Measurements from ENCODE around the gene BTBD10. TPM values are rescaled to one million over a fixed set of nuclear protein-coding genes. Genes with fewer than 3 reads are reported as not detected.

Gene BTBD10
- total RNA-seq (10 to 100 TPM; 16.6 to 39.8 (median 21.9) TPM), polyA plus RNA-seq (10 to 100 TPM in 2 of 3 donors, 1 to 10 TPM in 1; 9.3 to 27.6 (median 10.4) TPM)
- long read RNA-seq, donor 1, transcript BTBD10-201 (9 exons, 2,504 nt), result major isoform, 6 of 31 reads
- long read RNA-seq, donor 1, partial matches to known transcripts, result 24 of 31 reads
- long read RNA-seq, donor 1, other reads (novel, unspliced or antisense), result 0 of 31 reads
- long read RNA-seq, donor 2, partial matches to known transcripts, result 0 of 2 reads
- long read RNA-seq, donor 2, other reads (novel, unspliced or antisense), result 0 of 2 reads
- long read RNA-seq, donor 3, partial matches to known transcripts, result 0 of 4 reads
- long read RNA-seq, donor 3, other reads (novel, unspliced or antisense), result 0 of 4 reads
- long read RNA-seq, donor 4, partial matches to known transcripts, result 5 of 9 reads
- long read RNA-seq, donor 4, other reads (novel, unspliced or antisense), result 0 of 9 reads
- long read RNA-seq, donor 5, transcript BTBD10-201 (9 exons, 2,504 nt), result minor isoform, 14 of 39 reads
- long read RNA-seq, donor 5, transcript BTBD10-208 (8 exons, 1,662 nt), result major isoform, 18 of 39 reads
- long read RNA-seq, donor 5, partial matches to known transcripts, result 2 of 39 reads
- long read RNA-seq, donor 5, other reads (novel, unspliced or antisense), result 5 of 39 reads
- long read RNA-seq, donor 6, partial matches to known transcripts, result 2 of 7 reads
- long read RNA-seq, donor 6, other reads (novel, unspliced or antisense), result 2 of 7 reads
- long read RNA-seq, donor 7, partial matches to known transcripts, result 0 of 1 reads
- long read RNA-seq, donor 7, other reads (novel, unspliced or antisense), result 0 of 1 reads
- long read RNA-seq, donor 8, partial matches to known transcripts, result 0 of 4 reads
- long read RNA-seq, donor 8, other reads (novel, unspliced or antisense), result 0 of 4 reads
- long read RNA-seq, donor 9, partial matches to known transcripts, result 0 of 6 reads
- long read RNA-seq, donor 9, other reads (novel, unspliced or antisense), result 0 of 6 reads
- long read RNA-seq, donor 10, partial matches to known transcripts, result 0 of 1 reads
- long read RNA-seq, donor 10, other reads (novel, unspliced or antisense), result 0 of 1 reads

- Histone ChIP-seq H3K36me3 (replicated peaks in 1 of 2) (no peaks in the 10 kb centered on the region), H3K4me3 (peak within 1 kb of the TSS; percentile 2 to 86 (median 73)), H3K4me1 (replicated peaks in 1 of 2) (peaks cover 8 to 21% of the 10 kb centered on the region in 2 donors), H3K27me3 (no peaks in the 10 kb centered on the region), H3K9me3 (replicated peaks in 1 of 3) (no peaks in the 10 kb centered on the region), H3K27ac (peak within 1 kb of the TSS; percentile 68 to 95 (median 78))
- intact Hi-C loops (cut with DNase I), result loop anchor here in 1 of 2 donors (10.0 kb wide), 1 partner anchor 108 kb away; no protein-coding TSS in a partner anchor
- TF ChIP-seq CTCF (IDR thresholded peaks at IDR 0.05), result no peak
- TF ChIP-seq POLR2A (IDR thresholded peaks at IDR 0.05), result peak; percentile 74 to 83
- 0 to 1% (median 1%) methylated on average over 38 to 71 of the region's 71 CpGs for WGBS, 4 donors
- DNase-seq, result peak; percentile 92 to 96 (median 95)
These were observed at the start of gene BTBD10 for GRCh38 chr11:13462901-13463778. Gene BTBD10, minus strand, starts transcription at chr11:13463222. Its CDS starts 18,098 bp downstream, at chr11:13445124.

DNA sequence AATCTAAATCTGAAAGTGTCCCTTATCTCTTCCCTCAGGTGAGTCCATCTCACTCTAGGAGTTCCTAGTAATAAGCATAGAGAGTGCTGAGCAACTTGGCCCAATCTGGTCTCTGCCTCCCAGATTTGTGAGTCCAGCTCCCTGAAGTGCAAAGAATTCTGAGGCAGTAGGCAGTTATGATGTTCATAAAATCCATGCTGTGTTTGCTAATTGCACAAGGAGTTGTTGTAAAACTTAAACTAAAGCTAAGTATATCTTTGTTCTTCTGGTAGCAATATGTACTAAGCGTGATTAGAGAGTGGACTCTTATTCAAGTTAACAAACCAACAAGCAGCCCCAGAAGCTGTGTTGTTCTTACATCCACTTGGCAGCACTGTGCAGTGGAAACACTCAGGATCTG lies 40.4 kb upstream of the BTBD10 start:
- no peak for TF ChIP-seq POLR2A (IDR thresholded peaks at IDR 0.05)
- TF ChIP-seq CTCF (IDR thresholded peaks at IDR 0.05), result no peak
- H3K27me3 ChIP-seq, result no peaks in the 10 kb centered on the region
- intact Hi-C loops (cut with DNase I), result no loop called here
- H3K36me3 ChIP-seq (replicated peaks in 1 of 2), result no peaks in the 10 kb centered on the region
- H3K9me3 ChIP-seq (replicated peaks in 1 of 3), result no peaks in the 10 kb centered on the region
- no peak overlapping the region for H3K27ac ChIP-seq
- no peak for DNase-seq
- WGBS, 4 donors, result 32 to 100% (median 81%) methylated on average over 1 of the region's 1 CpG
- H3K4me1 ChIP-seq (replicated peaks in 1 of 2), result no peaks in the 10 kb centered on the region
- H3K4me3 ChIP-seq, result no peak overlapping the region

DNA sequence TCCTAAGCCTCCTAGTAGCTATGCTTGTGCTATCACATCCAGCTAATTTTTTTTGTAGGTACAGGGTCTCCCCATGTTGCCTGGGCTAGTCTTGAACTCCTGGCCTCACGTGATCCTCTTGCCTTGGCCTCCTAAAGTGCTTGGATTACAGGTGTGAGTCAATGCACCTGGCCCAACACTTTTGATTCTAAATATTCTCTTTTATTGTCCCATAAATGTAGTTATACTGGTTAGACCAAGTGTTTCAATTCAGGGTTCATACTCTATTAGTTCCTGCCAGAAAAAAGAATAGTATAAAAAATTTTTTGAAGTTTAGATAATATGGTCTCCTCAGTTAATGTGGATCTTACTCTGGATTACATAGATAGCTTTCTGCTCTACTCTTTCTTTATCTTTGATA lies 39.5 kb upstream of the BTBD10 start:
- intact Hi-C loops (cut with DNase I), result no loop called here
- Histone ChIP-seq H3K4me1 (replicated peaks in 1 of 2) (no peaks in the 10 kb centered on the region), H3K27me3 (no peaks in the 10 kb centered on the region), H3K4me3 (no peak overlapping the region), H3K27ac (no peak overlapping the region), H3K9me3 (replicated peaks in 1 of 3) (no peaks in the 10 kb centered on the region), H3K36me3 (replicated peaks in 1 of 2) (no peaks in the 10 kb centered on the region)
- 46 to 85% (median 74%) methylated on average over 1 of the region's 1 CpG for WGBS, 4 donors
- TF ChIP-seq POLR2A (IDR thresholded peaks at IDR 0.05), result no peak
- TF ChIP-seq CTCF (IDR thresholded peaks at IDR 0.05), result no peak
- no peak for DNase-seq

Data from adrenal gland (tissue), 19 donors.